ENCODE measurements around the gene CCNI. TPM values are rescaled to one million over a fixed set of nuclear protein-coding genes. Genes with fewer than 3 reads are reported as not detected.
"Not testable (repeated sequence)": the region's sequence is repeated elsewhere in the genome, so short reads cannot be mapped to it uniquely, and the experiment has no call there.

Gene CCNI
- total RNA-seq, 1 donor = 275 TPM

DNA sequence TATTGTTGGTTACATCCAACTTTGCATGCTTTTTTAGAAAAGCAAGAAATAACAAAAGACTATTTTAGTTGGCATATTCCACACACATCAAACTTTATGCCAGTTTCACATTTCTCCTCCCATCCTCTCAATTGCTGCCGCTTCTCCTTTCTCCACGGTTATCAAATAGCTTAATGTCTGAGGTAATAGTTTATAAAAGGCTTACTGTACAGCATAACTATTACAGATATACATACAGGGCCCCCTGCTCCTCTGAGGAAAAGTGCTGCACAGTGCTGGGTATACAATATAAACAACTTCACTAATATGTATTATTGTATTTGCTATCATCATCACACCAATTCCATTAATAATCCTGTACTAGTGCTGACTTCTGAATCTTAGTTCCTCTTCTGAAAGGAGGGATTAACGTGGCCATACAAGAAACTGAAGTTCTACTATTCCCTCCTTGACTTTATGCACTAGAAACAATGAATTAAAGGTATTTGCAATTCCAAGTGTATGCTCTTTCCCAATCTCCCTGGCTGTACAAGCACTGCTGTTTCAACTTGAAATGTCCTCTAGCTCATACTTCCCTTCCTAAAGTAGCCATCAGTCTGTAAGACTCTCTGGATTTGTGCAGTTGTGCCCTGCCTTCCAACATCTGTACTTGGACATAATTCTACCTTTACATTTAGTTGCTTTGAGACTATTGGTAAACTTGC lies 2.5 kb downstream of the CCNI start:
- Histone ChIP-seq H3K4me3 (ENCODE audit: low read length) (no peak overlapping the region), H3K27me3 (ENCODE audit: insufficient read depth, low read length) (no peaks in the 10 kb centered on the region), H3K9me3 (ENCODE audit: low read depth, low read length) (no peaks in the 10 kb centered on the region), H3K4me1 (ENCODE audit: insufficient read depth, low read length) (peaks cover 55% of the 10 kb centered on the region)

GRCh38 chr4:77072195-77072753 lies 3.5 kb downstream of the CCNI start:
- no peak overlapping the region for H3K4me3 ChIP-seq (ENCODE audit: low read length)
- H3K9me3 ChIP-seq (ENCODE audit: low read depth, low read length) = no peaks in the 10 kb centered on the region
- peaks cover 56% of the 10 kb centered on the region for H3K4me1 ChIP-seq (ENCODE audit: insufficient read depth, low read length)
- no peaks in the 10 kb centered on the region for H3K27me3 ChIP-seq (ENCODE audit: insufficient read depth, low read length)

DNA sequence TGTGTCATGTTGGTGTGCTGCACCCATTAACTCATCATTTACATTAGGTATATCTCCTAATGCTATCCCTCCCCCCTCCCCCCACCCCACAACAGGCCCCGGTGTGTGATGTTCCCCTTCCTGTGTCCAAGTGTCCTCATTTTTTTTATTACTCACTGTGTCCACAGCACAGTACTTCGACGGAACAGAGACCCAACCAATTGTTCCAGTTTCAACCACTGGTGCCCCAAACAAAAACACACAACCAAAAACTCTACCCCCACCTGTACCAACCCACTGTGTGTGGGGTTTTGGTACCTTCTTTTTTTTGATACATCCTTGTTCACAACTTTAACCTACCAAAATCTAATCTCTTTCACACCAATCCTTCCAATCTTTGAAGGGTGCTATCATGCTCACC lies 6.3 kb downstream of the CCNI start:
- H3K27me3 ChIP-seq (ENCODE audit: insufficient read depth, low read length); H3K4me3 ChIP-seq (ENCODE audit: low read length); H3K9me3 ChIP-seq (ENCODE audit: low read depth, low read length): not testable (repeated sequence)
- H3K4me1 ChIP-seq (ENCODE audit: insufficient read depth, low read length) = peaks cover 50% of the 10 kb centered on the region

- Histone ChIP-seq H3K9me3 (ENCODE audit: low read depth, low read length) (no peaks in the 10 kb centered on the region), H3K4me1 (ENCODE audit: insufficient read depth, low read length) (peaks cover 16% of the 10 kb centered on the region), H3K4me3 (ENCODE audit: low read length) (no peak overlapping the region), H3K27me3 (ENCODE audit: insufficient read depth, low read length) (no peaks in the 10 kb centered on the region)
Measured at GRCh38 chr4:77065382-77065781, 10.4 kb downstream of the CCNI start.

DNA sequence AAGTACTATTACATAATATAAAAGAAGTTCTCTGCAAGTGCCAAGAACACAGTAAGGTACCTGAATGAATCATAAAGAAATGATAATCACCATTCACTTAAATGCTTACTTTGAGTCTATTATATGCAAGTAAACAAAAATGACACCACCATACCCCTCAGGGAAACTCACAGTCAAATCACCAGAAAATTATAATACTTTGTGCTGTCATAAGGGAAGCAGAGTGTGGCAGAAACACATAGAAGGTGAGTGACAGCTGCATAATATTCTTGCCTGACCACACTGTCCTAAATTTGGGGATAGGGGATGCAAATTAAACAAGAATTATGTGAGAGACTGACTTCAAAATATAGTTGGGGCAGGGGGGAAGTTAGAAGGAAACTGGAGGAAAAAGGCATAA lies 12.9 kb downstream of the CCNI start:
- no peaks in the 10 kb centered on the region for H3K27me3 ChIP-seq (ENCODE audit: insufficient read depth, low read length)

GRCh38 chr4:77052352-77052751 lies 23.4 kb downstream of the CCNI start:
- no peaks in the 10 kb centered on the region for H3K27me3 ChIP-seq (ENCODE audit: insufficient read depth, low read length)
- H3K4me1 ChIP-seq (ENCODE audit: insufficient read depth, low read length) = no peaks in the 10 kb centered on the region
- H3K4me3 ChIP-seq (ENCODE audit: low read length) = no peak overlapping the region
- H3K9me3 ChIP-seq (ENCODE audit: low read depth, low read length) = no peaks in the 10 kb centered on the region

More for the DNA sequence above, 12.9 kb downstream of the CCNI start:
- Histone ChIP-seq H3K4me1 (ENCODE audit: insufficient read depth, low read length) (peaks cover 2% of the 10 kb centered on the region), H3K9me3 (ENCODE audit: low read depth, low read length) (no peaks in the 10 kb centered on the region), H3K4me3 (ENCODE audit: low read length) (no peak overlapping the region)

GRCh38 chr4:77050962-77051361 lies 24.8 kb downstream of the CCNI start:
- Histone ChIP-seq H3K27me3 (ENCODE audit: insufficient read depth, low read length) (no peaks in the 10 kb centered on the region), H3K4me3 (ENCODE audit: low read length) (no peak overlapping the region), H3K9me3 (ENCODE audit: low read depth, low read length) (no peaks in the 10 kb centered on the region), H3K4me1 (ENCODE audit: insufficient read depth, low read length) (no peaks in the 10 kb centered on the region)

GRCh38 chr4:77047037-77047436 lies 28.8 kb downstream of the CCNI start:
- Histone ChIP-seq H3K27me3 (ENCODE audit: insufficient read depth, low read length) (no peaks in the 10 kb centered on the region), H3K4me3 (ENCODE audit: low read length) (no peak overlapping the region)

DNA sequence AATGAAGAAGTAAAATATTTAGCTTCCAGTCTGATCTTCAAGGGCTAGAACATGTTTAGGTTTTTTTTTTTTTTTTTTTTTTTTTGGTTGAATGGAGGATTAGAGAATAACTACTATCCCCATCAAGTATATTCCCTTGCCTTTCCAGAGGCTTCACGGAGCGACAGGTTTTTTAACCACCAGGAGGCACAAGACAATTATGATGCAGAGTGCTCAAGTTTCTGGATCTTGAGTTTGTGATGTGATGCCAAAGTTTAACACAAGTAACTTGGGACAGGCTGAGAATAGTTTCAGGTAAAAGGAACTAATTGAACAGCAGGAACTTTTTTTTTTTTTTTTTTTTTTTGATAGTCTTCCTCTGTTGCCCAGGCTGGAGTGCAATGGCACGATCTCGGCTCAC lies 30.3 kb downstream of the CCNI start:
- peaks cover 8% of the 10 kb centered on the region for H3K4me1 ChIP-seq (ENCODE audit: insufficient read depth, low read length)
- no peaks in the 10 kb centered on the region for H3K9me3 ChIP-seq (ENCODE audit: low read depth, low read length)
- H3K27me3 ChIP-seq (ENCODE audit: insufficient read depth, low read length) = no peaks in the 10 kb centered on the region
- no peak overlapping the region for H3K4me3 ChIP-seq (ENCODE audit: low read length)

More at GRCh38 chr4:77047037-77047436, 28.8 kb downstream of the CCNI start:
- Histone ChIP-seq H3K4me1 (ENCODE audit: insufficient read depth, low read length) (no peaks in the 10 kb centered on the region), H3K9me3 (ENCODE audit: low read depth, low read length) (no peaks in the 10 kb centered on the region)

DNA sequence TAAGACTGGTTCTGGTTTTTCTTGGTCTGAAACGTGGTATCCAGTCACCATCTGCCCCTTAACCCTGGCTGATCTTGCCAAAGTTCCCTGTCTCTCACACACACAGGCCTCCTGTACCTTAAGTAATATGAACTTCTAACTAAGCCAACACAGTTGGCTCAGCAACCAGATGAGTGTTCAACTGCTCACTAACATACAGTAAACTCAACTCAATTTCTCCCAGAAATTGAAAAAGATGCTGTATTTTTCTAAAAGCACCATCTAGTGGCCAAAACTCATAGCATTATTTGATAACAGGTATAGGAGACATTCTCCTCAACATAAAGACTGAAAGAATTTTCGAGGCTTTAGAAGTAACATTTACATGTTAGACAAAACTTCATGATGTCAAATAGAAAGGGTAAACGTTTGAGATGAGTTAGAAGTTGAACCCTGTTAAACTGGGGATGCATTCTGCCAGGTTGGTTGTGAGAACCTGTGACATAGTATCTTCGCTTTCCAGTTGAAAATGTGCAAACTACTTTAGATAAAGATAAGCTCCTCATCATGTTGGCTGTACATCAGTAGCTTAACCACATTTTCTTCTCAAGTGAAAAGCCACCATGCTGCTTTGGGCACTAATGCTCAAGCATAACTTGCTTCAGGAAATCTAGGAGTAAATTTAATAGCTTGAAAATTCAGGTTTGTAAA lies 31.2 kb downstream of the CCNI start:
- no peaks in the 10 kb centered on the region for H3K9me3 ChIP-seq (ENCODE audit: low read depth, low read length)
- H3K4me3 ChIP-seq (ENCODE audit: low read length) = no peak overlapping the region
- H3K4me1 ChIP-seq (ENCODE audit: insufficient read depth, low read length) = peaks cover 13% of the 10 kb centered on the region
- H3K27me3 ChIP-seq (ENCODE audit: insufficient read depth, low read length) = no peaks in the 10 kb centered on the region

- no peak overlapping the region for H3K4me3 ChIP-seq (ENCODE audit: low read length)
- H3K9me3 ChIP-seq (ENCODE audit: low read depth, low read length) = no peaks in the 10 kb centered on the region
- H3K27me3 ChIP-seq (ENCODE audit: insufficient read depth, low read length) = no peaks in the 10 kb centered on the region
- peaks cover 13% of the 10 kb centered on the region for H3K4me1 ChIP-seq (ENCODE audit: insufficient read depth, low read length)
Measured at GRCh38 chr4:77043507-77044136, 32.2 kb downstream of the CCNI start.

- Histone ChIP-seq H3K4me3 (ENCODE audit: low read length) (no peak overlapping the region), H3K27me3 (ENCODE audit: insufficient read depth, low read length) (no peaks in the 10 kb centered on the region), H3K9me3 (ENCODE audit: low read depth, low read length) (no peaks in the 10 kb centered on the region), H3K4me1 (ENCODE audit: insufficient read depth, low read length) (peaks cover 13% of the 10 kb centered on the region)
Measured at GRCh38 chr4:77040854-77041725, 34.7 kb downstream of the CCNI start.

GRCh38 chr4:77040270-77040669 lies 35.5 kb downstream of the CCNI start:
- Histone ChIP-seq H3K9me3 (ENCODE audit: low read depth, low read length) (no peaks in the 10 kb centered on the region), H3K27me3 (ENCODE audit: insufficient read depth, low read length) (no peaks in the 10 kb centered on the region), H3K4me3 (ENCODE audit: low read length) (no peak overlapping the region), H3K4me1 (ENCODE audit: insufficient read depth, low read length) (peaks cover 13% of the 10 kb centered on the region)

DNA sequence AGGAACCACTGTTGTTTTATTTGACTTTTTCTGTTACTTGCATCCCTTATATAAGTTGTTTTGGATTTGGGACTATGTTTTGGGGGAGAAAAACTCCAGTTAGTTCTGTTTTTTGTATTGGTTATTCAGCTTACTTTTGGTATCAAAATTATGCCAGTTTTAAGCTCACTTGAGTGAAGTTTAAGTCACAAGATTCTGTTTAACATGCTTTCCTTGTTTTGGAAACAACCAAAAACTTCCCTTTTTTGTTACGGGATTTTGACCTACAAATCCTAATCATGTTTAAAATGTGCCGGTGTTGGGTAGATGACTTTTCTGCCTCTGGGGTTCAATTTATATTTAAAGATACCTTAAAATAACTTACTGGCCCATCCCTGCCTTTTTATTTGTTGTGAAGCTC lies 36.0 kb downstream of the CCNI start:
- Histone ChIP-seq H3K9me3 (ENCODE audit: low read depth, low read length) (no peaks in the 10 kb centered on the region), H3K27me3 (ENCODE audit: insufficient read depth, low read length) (no peaks in the 10 kb centered on the region), H3K4me1 (ENCODE audit: insufficient read depth, low read length) (peaks cover 13% of the 10 kb centered on the region), H3K4me3 (ENCODE audit: low read length) (no peak overlapping the region)
